Activated CD8-positive, alpha-beta T cell treated with anti-CD3 and anti-CD28 coated beads, Interleukin-2, amount 10 ng/mL, durations not matched to agents 7 days and 5 days (primary cell): ENCODE measurements around the gene PLA1A. TPM values are rescaled to one million over a fixed set of nuclear protein-coding genes. Genes with fewer than 3 reads are reported as not detected.

Experiments used
- ATAC-seq: fragments of 150-1000 bp; cut with Tn5 transposase; one replicate; pipeline ENCODE4 v1.10.0; 2021; ENCODE audit warnings: moderate library complexity
- CTCF ChIA-PET: fragments of 350-600 bp; sonication (Branson Sonifier 250); formaldehyde crosslinking; loops from one replicate; lab custom pipeline; 2021; ENCODE audit warnings: antibody characterized with exemption; lab: Charles Lee
- POLR2A ChIA-PET: fragments of 350-600 bp; sonication (Branson Sonifier 250); formaldehyde crosslinking; loops from one replicate; lab custom pipeline; 2021; ENCODE audit warnings: antibody characterized with exemption; lab: Charles Lee
- DNase-seq: peaks from one replicate; pipeline ENCODE4 v3.0.0-alpha.2; 2020
- H3K27ac Mint-ChIP-seq: one replicate; pipeline ENCODE4 v1.8.0; 2021; ENCODE audit warnings: mild to moderate bottlenecking, mixed read lengths
- H3K27me3 Mint-ChIP-seq: one replicate; pipeline ENCODE4 v1.8.0; 2021; ENCODE audit warnings: low read depth, mixed read lengths
- H3K36me3 Mint-ChIP-seq: one replicate; pipeline ENCODE4 v1.8.0; 2021; ENCODE audit warnings: low read depth, mixed read lengths
- H3K4me1 Mint-ChIP-seq: one replicate; pipeline ENCODE4 v1.8.0; 2021; ENCODE audit warnings: low read depth, mixed read lengths
- H3K4me3 Mint-ChIP-seq: one replicate; pipeline ENCODE4 v1.8.0; 2021; ENCODE audit warnings: mild to moderate bottlenecking, mixed read lengths
- H3K9me3 Mint-ChIP-seq: one replicate; pipeline ENCODE4 v1.8.0; 2022; ENCODE audit warnings: mixed read lengths; ENCODE audit not compliant: insufficient read depth
- total RNA-seq, 2 experiments: library from RNA; stranded (reverse); gene quantifications; one replicate each; pipeline ENCODE4 v1.2.3, GENCODE V29; 2021

Gene PLA1A
- total RNA-seq, 2 experiments from 2014 or later, result not detected

GRCh38 chr3:119652306-119653033 is 54.8 kb downstream of the PLA1A start:
- Mint-ChIP-seq H3K36me3 (no peaks in the 10 kb centered on the region), H3K4me1 (peaks cover 11% of the 10 kb centered on the region), H3K4me3 (no peak overlapping the region), H3K9me3 (no peaks in the 10 kb centered on the region), H3K27ac (peak overlapping the region; percentile 27), H3K27me3 (no peaks in the 10 kb centered on the region)
- ChIA-PET CTCF (no interaction called here), POLR2A (no interaction called here)
- ATAC-seq, result no peak
- DNase-seq, result no peak

- DNase-seq (no peak), ATAC-seq (no peak)
- CTCF ChIA-PET, result no interaction called here
- POLR2A ChIA-PET, result interaction anchor here (0.9 kb wide), 1 partner anchor 11 kb away, joined by 3 read pairs; no protein-coding TSS in a partner anchor
- H3K27me3 Mint-ChIP-seq, result no peaks in the 10 kb centered on the region
- no peaks in the 10 kb centered on the region for H3K36me3 Mint-ChIP-seq
- H3K4me1 Mint-ChIP-seq, result peaks cover 22% of the 10 kb centered on the region
- H3K27ac Mint-ChIP-seq, result peak overlapping the region; percentile 50
- no peaks in the 10 kb centered on the region for H3K9me3 Mint-ChIP-seq
- H3K4me3 Mint-ChIP-seq, result no peak overlapping the region
Measured at GRCh38 chr3:119653876-119654275, 56.2 kb downstream of the PLA1A start.

- ChIA-PET POLR2A (interaction anchor here (1.3 kb wide), 1 partner anchor 19 kb away, joined by 6 read pairs; the partner anchor contains the start of gene COX17), CTCF (interaction anchor here (0.8 kb wide), 1 partner anchor 15 kb away, joined by 3 read pairs; no protein-coding TSS in a partner anchor)
- Mint-ChIP-seq H3K27me3 (no peaks in the 10 kb centered on the region), H3K4me3 (no peak overlapping the region), H3K36me3 (peaks cover 3% of the 10 kb centered on the region), H3K27ac (peak overlapping the region; percentile 58), H3K9me3 (no peaks in the 10 kb centered on the region), H3K4me1 (peaks cover 25% of the 10 kb centered on the region)
- ATAC-seq (peak; percentile 55), DNase-seq (no peak)
Measured at GRCh38 chr3:119657887-119658702, 60.4 kb downstream of the PLA1A start.

- no peak overlapping the region for H3K4me3 Mint-ChIP-seq
- ChIA-PET CTCF (no interaction called here), POLR2A (interaction anchor here (1.3 kb wide), 1 partner anchor 18 kb away, joined by 6 read pairs; the partner anchor contains the start of gene COX17)
- ATAC-seq, result no peak
- no peaks in the 10 kb centered on the region for H3K9me3 Mint-ChIP-seq
- DNase-seq, result no peak
- H3K27me3 Mint-ChIP-seq, result no peaks in the 10 kb centered on the region
- H3K4me1 Mint-ChIP-seq, result peaks cover 22% of the 10 kb centered on the region
- H3K36me3 Mint-ChIP-seq, result peaks cover 5% of the 10 kb centered on the region
- no peak overlapping the region for H3K27ac Mint-ChIP-seq
Measured at GRCh38 chr3:119658994-119659393, 61.3 kb downstream of the PLA1A start.

- peaks cover 7% of the 10 kb centered on the region for H3K36me3 Mint-ChIP-seq
- ATAC-seq (no peak), DNase-seq (no peak)
- no peak overlapping the region for H3K27ac Mint-ChIP-seq
- no peak overlapping the region for H3K4me3 Mint-ChIP-seq
- POLR2A ChIA-PET, result no interaction called here
- H3K27me3 Mint-ChIP-seq, result no peaks in the 10 kb centered on the region
- no peaks in the 10 kb centered on the region for H3K9me3 Mint-ChIP-seq
- H3K4me1 Mint-ChIP-seq, result peaks cover 25% of the 10 kb centered on the region
- CTCF ChIA-PET, result no interaction called here
Measured at GRCh38 chr3:119659606-119660291, 62.1 kb downstream of the PLA1A start.

GRCh38 chr3:119660474-119661440 is 63.1 kb downstream of the PLA1A start, which contains the start of gene POPDC2:
Gene POPDC2 (minus strand): TSS chr3:119660589. CDS start chr3:119660423, 166 bp downstream.
- CTCF ChIA-PET, result no interaction called here
- peaks cover 7% of the 10 kb centered on the region for H3K36me3 Mint-ChIP-seq
- peaks cover 32% of the 10 kb centered on the region for H3K4me1 Mint-ChIP-seq
- H3K9me3 Mint-ChIP-seq, result no peaks in the 10 kb centered on the region
- no peak within 1 kb of the TSS for H3K4me3 Mint-ChIP-seq
- DNase-seq (no peak), ATAC-seq (no peak)
- POLR2A ChIA-PET, result no interaction called here
- no peaks in the 10 kb centered on the region for H3K27me3 Mint-ChIP-seq
- no peak within 1 kb of the TSS for H3K27ac Mint-ChIP-seq

- no peak overlapping the region for H3K4me3 Mint-ChIP-seq
- ATAC-seq (no peak), DNase-seq (no peak)
- H3K27me3 Mint-ChIP-seq, result no peaks in the 10 kb centered on the region
- ChIA-PET CTCF (interaction anchor here (1.4 to 2.5 kb wide), 3 partner anchors 10 to 69 kb away, joined by 3 to 13 read pairs (median 6); no protein-coding TSS in a partner anchor), POLR2A (interaction anchor here (1.6 kb wide), 1 partner anchor 14 kb away, joined by 6 read pairs; the partner anchor contains the start of gene COX17)
- H3K9me3 Mint-ChIP-seq, result no peaks in the 10 kb centered on the region
- peaks cover 19% of the 10 kb centered on the region for H3K36me3 Mint-ChIP-seq
- no peak overlapping the region for H3K27ac Mint-ChIP-seq
- H3K4me1 Mint-ChIP-seq, result peaks cover 27% of the 10 kb centered on the region
Measured at GRCh38 chr3:119662604-119663373, 65.1 kb downstream of the PLA1A start.

- H3K36me3 Mint-ChIP-seq, result peaks cover 23% of the 10 kb centered on the region
- peaks cover 18% of the 10 kb centered on the region for H3K4me1 Mint-ChIP-seq
- no peaks in the 10 kb centered on the region for H3K27me3 Mint-ChIP-seq
- no peak overlapping the region for H3K27ac Mint-ChIP-seq
- DNase-seq (no peak), ATAC-seq (no peak)
- ChIA-PET POLR2A (interaction anchor here (1.6 kb wide), 1 partner anchor 13 kb away, joined by 6 read pairs; the partner anchor contains the start of gene COX17), CTCF (interaction anchor here (1.4 to 2.5 kb wide), 3 partner anchors 9 to 68 kb away, joined by 3 to 13 read pairs (median 6); no protein-coding TSS in a partner anchor)
- no peaks in the 10 kb centered on the region for H3K9me3 Mint-ChIP-seq
- H3K4me3 Mint-ChIP-seq, result no peak overlapping the region
Measured at GRCh38 chr3:119663885-119664284, 66.2 kb downstream of the PLA1A start.

- ATAC-seq, result no peak
- H3K9me3 Mint-ChIP-seq, result no peaks in the 10 kb centered on the region
- POLR2A ChIA-PET, result interaction anchor here (2.7 kb wide), 1 partner anchor 12 kb away, joined by 11 read pairs; the partner anchor contains the start of gene COX17
Measured at GRCh38 chr3:119664370-119664769, 66.7 kb downstream of the PLA1A start.

More at GRCh38 chr3:119664370-119664769, 66.7 kb downstream of the PLA1A start:
- H3K27ac Mint-ChIP-seq, result no peak overlapping the region
- CTCF ChIA-PET, result interaction anchor here (1.4 to 2.5 kb wide), 3 partner anchors 9 to 67 kb away, joined by 3 to 13 read pairs (median 6); no protein-coding TSS in a partner anchor
- peaks cover 28% of the 10 kb centered on the region for H3K36me3 Mint-ChIP-seq
- DNase-seq, result no peak
- peaks cover 18% of the 10 kb centered on the region for H3K4me1 Mint-ChIP-seq
- H3K27me3 Mint-ChIP-seq, result no peaks in the 10 kb centered on the region
- no peak overlapping the region for H3K4me3 Mint-ChIP-seq
